ENCODE measurements around the gene UPP2.

UPP2 gene

DNA sequence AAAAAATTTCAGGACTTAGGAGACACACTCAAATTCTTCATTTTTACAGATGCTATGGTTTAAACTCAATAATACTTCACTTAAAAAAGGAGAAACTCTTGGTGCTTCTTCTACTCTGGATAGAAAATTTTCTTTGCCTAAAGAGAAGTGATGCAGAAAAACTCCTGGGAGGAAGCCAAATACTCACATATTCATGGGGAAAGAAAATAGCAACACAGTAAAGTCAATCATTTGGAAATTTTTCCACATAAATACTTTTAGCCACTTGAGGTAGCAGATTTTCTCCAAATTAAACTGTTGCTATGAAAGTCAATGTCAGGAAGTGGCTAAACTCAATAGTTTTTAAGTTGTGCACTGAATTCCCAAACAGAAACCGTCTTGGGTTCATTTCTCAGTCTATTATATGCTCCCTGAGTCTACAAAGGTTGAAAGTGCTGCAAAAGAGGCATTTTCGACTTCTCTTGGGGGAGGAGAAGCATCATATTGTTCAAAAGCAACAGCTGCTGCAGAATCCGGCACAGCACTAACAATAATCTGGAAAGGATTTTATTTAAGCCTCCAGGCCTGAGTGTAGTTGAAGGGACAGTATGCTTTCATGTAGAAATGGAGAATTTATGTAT is 81.1 kb downstream of the UPP2 start:
- H3K4me3 ChIP-seq (ENCODE audit: low read depth, low read length): no peak overlapping the region
- in situ Hi-C loops (cut with HindIII; ENCODE audit: low sequenced_read_pairs): no loop called here
- no peak for DNase-seq (ENCODE audit: low read depth, low spot score)
- TF ChIP-seq, protein P1, sequence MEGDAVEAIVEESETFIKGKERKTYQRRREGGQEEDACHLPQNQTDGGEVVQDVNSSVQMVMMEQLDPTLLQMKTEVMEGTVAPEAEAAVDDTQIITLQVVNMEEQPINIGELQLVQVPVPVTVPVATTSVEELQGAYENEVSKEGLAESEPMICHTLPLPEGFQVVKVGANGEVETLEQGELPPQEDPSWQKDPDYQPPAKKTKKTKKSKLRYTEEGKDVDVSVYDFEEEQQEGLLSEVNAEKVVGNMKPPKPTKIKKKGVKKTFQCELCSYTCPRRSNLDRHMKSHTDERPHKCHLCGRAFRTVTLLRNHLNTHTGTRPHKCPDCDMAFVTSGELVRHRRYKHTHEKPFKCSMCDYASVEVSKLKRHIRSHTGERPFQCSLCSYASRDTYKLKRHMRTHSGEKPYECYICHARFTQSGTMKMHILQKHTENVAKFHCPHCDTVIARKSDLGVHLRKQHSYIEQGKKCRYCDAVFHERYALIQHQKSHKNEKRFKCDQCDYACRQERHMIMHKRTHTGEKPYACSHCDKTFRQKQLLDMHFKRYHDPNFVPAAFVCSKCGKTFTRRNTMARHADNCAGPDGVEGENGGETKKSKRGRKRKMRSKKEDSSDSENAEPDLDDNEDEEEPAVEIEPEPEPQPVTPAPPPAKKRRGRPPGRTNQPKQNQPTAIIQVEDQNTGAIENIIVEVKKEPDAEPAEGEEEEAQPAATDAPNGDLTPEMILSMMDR (IDR thresholded peaks at IDR 0.05; ENCODE audit: low read depth, low read length): no peak

DNA sequence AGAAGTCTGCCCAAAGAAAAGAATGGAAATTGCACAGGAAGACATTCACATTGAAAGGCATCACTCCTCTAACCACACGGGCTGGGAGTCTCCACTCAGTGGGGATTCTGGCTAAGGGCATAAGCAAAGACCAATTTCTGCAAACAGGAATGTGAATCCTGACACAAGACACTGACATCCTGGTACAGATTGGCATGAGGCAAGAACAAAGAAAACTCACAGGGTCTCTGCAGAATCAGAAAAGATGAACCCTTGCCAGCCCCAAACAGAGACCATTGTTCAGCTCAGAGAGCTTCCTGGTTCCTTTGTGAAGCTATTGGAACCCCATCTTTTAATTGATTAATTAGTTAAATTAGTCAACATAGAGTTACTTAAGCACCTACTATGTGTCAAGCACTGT is 82.3 kb downstream of the UPP2 start:
- H3K4me3 ChIP-seq (ENCODE audit: low read depth, low read length): no peak overlapping the region
- in situ Hi-C loops (cut with HindIII; ENCODE audit: low sequenced_read_pairs): no loop called here

DNA sequence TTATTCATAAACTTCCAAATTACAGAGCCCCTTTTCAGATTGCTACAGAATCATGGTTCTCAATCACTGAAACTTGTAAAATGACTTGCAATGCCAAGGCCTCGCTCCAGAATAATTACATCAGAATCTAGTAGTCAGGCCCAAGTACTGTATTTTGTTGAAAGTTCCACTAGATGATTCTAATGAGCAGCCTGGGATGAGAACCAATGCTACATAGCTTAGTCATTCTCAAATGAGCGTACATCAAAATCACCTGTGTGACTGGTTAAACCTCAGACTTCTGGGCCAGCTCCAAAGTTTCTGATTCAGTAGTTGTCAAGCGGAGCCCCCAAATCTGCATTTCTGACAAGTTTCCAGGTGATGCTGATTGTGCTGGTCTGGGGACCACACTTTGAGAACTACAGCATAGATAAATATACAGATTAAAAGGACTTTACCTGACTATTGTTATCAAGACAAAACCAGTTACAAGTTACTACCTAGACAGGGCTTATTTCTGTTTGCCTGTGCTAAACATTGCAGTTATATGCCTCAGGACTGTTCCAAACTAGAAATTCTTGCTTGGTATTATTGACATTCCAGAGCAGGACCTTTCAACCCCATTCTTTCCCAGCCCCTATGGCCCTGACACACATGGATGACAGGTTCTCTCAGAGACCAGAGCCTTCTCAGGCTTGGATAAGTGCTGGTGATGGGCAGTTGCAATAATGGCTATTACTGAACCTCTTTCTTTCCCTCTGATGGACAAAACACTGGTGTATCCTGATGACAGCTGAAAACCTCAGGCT is 83.1 kb downstream of the UPP2 start:
- in situ Hi-C loops (cut with HindIII; ENCODE audit: low sequenced_read_pairs): no loop called here
- H3K4me3 ChIP-seq (ENCODE audit: low read depth, low read length): no peak overlapping the region
- DNase-seq (ENCODE audit: low read depth, low spot score): no peak
- TF ChIP-seq, protein P1 (IDR thresholded peaks at IDR 0.05; ENCODE audit: low read depth, low read length): no peak

More for the DNA sequence above, 82.3 kb downstream of the UPP2 start:
- TF ChIP-seq, protein P1 (IDR thresholded peaks at IDR 0.05; ENCODE audit: low read depth, low read length): no peak
- DNase-seq (ENCODE audit: low read depth, low spot score): no peak

All from astrocyte of the spinal cord (primary cell).